Thyroid gland (tissue), 4 donors: ENCODE results near the gene MED6.

Source experiments
- CTCF ChIP-seq, 6 experiments: fragments of 200-600 bp in 3 of 6; fragments of 450-650 bp in 3 of 6; sonication (generic) in 3 of 6; IDR thresholded peaks; one replicate each; pipeline ENCODE4 v1.5.1; 2016 to 2019; ENCODE audit warnings: antibody characterized with exemption in 6 of 6, mild to moderate bottlenecking in 2 of 6, inconsistent platforms in 1 of 6, moderate library complexity in 1 of 6
- POLR2A ChIP-seq, 2 donors: fragments of 450-650 bp; IDR thresholded peaks; one replicate each; pipeline ENCODE4 v1.6.1; 2017; ENCODE audit warnings: antibody characterized with exemption in 2 of 2, mild to moderate bottlenecking in 2 of 2, moderate library complexity in 1 of 2

- TF ChIP-seq CTCF (IDR thresholded peaks at IDR 0.05) = no peak
- no peak for TF ChIP-seq POLR2A (IDR thresholded peaks at IDR 0.05)
Observed at GRCh38 chr14:70611216-70611615, 10.8 kb upstream of the MED6 start.
